ENCODE data around the gene KLK8.

DNA sequence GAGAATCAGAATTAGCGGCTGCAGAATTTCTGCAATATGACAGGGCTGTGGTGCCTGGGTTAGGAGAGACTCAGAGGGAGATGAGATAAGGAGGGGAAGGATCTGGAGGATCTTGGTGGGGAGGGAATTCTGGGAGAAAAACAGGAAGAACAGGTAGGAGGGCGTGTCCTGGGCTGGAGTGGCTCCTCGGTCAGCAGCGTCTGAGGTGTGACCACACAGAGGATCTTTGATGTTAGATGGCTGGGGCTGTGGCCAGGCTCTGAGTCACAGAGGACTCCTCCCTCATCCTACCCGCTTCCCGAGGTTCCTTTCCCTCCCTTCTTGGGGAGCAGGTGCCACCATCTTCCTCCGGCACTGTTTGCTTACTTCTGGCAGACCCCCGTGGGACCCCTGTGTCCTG lies 25.6 kb downstream of the KLK8 start:
- TF ChIP-seq, protein P1, sequence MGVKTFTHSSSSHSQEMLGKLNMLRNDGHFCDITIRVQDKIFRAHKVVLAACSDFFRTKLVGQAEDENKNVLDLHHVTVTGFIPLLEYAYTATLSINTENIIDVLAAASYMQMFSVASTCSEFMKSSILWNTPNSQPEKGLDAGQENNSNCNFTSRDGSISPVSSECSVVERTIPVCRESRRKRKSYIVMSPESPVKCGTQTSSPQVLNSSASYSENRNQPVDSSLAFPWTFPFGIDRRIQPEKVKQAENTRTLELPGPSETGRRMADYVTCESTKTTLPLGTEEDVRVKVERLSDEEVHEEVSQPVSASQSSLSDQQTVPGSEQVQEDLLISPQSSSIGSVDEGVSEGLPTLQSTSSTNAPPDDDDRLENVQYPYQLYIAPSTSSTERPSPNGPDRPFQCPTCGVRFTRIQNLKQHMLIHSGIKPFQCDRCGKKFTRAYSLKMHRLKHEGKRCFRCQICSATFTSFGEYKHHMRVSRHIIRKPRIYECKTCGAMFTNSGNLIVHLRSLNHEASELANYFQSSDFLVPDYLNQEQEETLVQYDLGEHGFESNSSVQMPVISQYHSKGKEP (tag by site-specific recombination; IDR thresholded peaks at IDR 0.05) = no peak
- TF ChIP-seq, protein P2, sequence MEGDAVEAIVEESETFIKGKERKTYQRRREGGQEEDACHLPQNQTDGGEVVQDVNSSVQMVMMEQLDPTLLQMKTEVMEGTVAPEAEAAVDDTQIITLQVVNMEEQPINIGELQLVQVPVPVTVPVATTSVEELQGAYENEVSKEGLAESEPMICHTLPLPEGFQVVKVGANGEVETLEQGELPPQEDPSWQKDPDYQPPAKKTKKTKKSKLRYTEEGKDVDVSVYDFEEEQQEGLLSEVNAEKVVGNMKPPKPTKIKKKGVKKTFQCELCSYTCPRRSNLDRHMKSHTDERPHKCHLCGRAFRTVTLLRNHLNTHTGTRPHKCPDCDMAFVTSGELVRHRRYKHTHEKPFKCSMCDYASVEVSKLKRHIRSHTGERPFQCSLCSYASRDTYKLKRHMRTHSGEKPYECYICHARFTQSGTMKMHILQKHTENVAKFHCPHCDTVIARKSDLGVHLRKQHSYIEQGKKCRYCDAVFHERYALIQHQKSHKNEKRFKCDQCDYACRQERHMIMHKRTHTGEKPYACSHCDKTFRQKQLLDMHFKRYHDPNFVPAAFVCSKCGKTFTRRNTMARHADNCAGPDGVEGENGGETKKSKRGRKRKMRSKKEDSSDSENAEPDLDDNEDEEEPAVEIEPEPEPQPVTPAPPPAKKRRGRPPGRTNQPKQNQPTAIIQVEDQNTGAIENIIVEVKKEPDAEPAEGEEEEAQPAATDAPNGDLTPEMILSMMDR (tag by site-specific recombination; IDR thresholded peaks at IDR 0.05) = no peak
- TF ChIP-seq ZNF837 (tag by site-specific recombination; IDR thresholded peaks at IDR 0.05) = no peak
- TF ChIP-seq, protein P3, sequence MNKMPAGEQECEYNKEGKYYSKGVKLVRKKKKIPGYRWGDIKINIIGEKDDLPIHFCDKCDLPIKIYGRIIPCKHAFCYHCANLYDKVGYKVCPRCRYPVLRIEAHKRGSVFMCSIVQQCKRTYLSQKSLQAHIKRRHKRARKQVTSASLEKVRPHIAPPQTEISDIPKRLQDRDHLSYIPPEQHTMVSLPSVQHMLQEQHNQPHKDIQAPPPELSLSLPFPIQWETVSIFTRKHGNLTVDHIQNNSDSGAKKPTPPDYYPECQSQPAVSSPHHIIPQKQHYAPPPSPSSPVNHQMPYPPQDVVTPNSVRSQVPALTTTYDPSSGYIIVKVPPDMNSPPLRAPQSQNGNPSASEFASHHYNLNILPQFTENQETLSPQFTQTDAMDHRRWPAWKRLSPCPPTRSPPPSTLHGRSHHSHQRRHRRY (tag by site-specific recombination; IDR thresholded peaks at IDR 0.05) = no peak
- TF ChIP-seq, protein P4, sequence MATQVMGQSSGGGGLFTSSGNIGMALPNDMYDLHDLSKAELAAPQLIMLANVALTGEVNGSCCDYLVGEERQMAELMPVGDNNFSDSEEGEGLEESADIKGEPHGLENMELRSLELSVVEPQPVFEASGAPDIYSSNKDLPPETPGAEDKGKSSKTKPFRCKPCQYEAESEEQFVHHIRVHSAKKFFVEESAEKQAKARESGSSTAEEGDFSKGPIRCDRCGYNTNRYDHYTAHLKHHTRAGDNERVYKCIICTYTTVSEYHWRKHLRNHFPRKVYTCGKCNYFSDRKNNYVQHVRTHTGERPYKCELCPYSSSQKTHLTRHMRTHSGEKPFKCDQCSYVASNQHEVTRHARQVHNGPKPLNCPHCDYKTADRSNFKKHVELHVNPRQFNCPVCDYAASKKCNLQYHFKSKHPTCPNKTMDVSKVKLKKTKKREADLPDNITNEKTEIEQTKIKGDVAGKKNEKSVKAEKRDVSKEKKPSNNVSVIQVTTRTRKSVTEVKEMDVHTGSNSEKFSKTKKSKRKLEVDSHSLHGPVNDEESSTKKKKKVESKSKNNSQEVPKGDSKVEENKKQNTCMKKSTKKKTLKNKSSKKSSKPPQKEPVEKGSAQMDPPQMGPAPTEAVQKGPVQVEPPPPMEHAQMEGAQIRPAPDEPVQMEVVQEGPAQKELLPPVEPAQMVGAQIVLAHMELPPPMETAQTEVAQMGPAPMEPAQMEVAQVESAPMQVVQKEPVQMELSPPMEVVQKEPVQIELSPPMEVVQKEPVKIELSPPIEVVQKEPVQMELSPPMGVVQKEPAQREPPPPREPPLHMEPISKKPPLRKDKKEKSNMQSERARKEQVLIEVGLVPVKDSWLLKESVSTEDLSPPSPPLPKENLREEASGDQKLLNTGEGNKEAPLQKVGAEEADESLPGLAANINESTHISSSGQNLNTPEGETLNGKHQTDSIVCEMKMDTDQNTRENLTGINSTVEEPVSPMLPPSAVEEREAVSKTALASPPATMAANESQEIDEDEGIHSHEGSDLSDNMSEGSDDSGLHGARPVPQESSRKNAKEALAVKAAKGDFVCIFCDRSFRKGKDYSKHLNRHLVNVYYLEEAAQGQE (tag by site-specific recombination; IDR thresholded peaks at IDR 0.05) = no peak

All from HEK293 (cell line).